ENCODE measurements around the gene GLTP.
"Not testable (repeated sequence)": the region's sequence is repeated elsewhere in the genome, so short reads cannot be mapped to it uniquely, and the experiment has no call there.

GLTP gene

DNA sequence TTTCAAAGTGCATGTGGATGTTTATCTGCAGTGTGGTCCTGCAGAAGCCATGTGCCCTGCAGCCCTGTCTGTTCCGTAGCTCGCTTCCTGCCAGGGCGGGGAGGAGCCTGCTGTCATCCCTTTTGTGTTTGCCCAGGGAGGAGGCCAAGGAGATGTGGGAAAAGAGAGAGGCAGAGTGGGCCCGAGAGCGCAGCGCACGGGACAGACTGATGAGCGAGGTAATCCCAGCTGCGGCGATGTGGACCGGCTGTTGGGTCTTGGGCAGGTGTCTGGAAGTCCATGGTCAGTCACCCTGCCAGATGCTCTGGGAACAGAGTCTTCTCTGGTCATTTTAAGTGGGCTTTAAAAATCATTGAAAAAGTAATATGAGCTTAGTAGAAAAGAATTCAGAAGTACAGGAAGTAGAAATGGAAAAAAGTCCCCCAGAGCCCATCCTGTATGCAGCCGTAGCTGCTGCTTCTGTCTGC, 32.5 kb upstream of the GLTP start:
- H3K27me3 ChIP-seq = no peaks in the 10 kb centered on the region
- no peak overlapping the region for H3K4me3 ChIP-seq
- H4K20me1 ChIP-seq = peaks cover 0 to 32% (median 6%) of the 10 kb centered on the region in 11 experiments; a peak in 7 of 22 replicates
- no peak overlapping the region; a peak in 1 of 22 replicates for H3K27ac ChIP-seq
- no peak overlapping the region for H3K4me2 ChIP-seq
- H3K4me1 ChIP-seq = no peaks in the 10 kb centered on the region
- TF ChIP-seq Cebpa-rat (IDR thresholded peaks at IDR 0.05) = no peak
- peaks cover 98 to 100% (median 100%) of the 10 kb centered on the region in 11 experiments for H3K36me3 ChIP-seq
- H3K9ac ChIP-seq = no peak overlapping the region
- no peaks in the 10 kb centered on the region for H3K9me3 ChIP-seq (replicated peaks in 1 of 11)

DNA sequence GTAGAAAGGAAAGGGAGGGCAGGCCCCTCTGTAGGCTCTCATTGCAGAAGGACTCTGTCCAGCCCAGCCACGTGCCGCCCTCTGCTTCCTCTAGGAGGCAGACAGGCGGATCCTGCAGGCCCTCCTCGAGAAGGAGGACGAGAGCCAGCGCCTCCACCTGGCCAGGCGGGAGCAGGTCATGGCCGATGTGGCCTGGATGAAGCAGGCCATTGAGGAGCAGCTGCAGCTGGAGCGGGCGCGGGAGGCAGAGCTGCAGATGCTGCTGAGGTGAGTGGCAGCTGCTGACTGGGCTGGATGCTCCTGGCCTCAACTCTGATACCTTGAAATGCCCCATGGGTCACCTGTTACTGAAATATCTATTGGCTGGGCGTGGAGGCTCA, 30.6 kb upstream of the GLTP start:
- Histone ChIP-seq H3K4me3 (no peak overlapping the region), H3K9me3 (replicated peaks in 1 of 11) (no peaks in the 10 kb centered on the region), H3K4me2 (no peak overlapping the region), H3K36me3 (peaks cover 98 to 100% (median 100%) of the 10 kb centered on the region in 11 experiments), H4K20me1 (peaks cover 0 to 39% (median 5%) of the 10 kb centered on the region in 11 experiments; a peak in 7 of 22 replicates), H3K27ac (no peak overlapping the region), H3K9ac (no peak overlapping the region), H3K4me1 (no peaks in the 10 kb centered on the region), H3K27me3 (no peaks in the 10 kb centered on the region)
- no peak for TF ChIP-seq Cebpa-rat (IDR thresholded peaks at IDR 0.05)

DNA sequence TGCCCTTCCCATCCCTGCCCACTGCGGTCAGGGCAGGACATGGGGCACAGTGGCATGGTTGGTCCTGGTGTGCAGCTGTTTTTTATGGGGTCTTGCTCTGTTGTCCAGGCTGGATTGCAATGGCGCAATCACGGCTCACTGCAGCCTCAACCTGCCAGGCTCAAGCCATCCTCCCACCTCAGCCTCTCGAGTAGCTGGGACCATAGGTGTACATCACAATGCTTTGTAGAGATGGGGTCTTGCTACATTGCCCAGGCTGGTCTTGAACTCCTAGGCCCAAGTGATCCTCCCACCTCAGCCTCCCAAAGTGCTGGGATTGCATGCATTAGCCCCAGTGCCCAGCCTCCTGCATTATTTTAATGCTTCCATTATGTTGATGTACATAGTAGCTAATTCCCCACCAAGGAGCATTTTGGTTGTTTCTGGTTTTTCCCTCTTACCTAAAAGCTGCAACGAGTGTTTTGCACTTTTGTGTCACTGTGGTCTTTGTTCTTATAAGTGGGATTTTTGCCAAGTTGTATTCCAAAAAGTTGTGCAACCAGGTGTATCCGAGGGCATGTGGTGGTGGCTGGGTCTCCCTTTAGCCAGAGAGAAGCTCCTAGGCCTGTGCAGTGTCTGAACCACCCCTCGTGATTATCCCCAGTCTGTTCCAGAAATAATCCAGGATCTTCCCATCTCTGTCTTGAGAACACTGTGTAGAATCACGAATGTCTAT, 30.1 kb upstream of the GLTP start:
- H3K4me3 ChIP-seq = no peak overlapping the region
- peaks cover 98 to 100% (median 100%) of the 10 kb centered on the region in 11 experiments for H3K36me3 ChIP-seq
- H3K4me2 ChIP-seq = no peak overlapping the region
- H3K27ac ChIP-seq = no peak overlapping the region
- no peak; a peak in 1 of 22 replicates for TF ChIP-seq Cebpa-rat (IDR thresholded peaks at IDR 0.05)
- no peaks in the 10 kb centered on the region for H3K4me1 ChIP-seq
- H4K20me1 ChIP-seq = peaks cover 0 to 36% (median 5%) of the 10 kb centered on the region in 11 experiments; a peak in 7 of 22 replicates
- no peak overlapping the region for H3K9ac ChIP-seq
- H3K9me3 ChIP-seq (replicated peaks in 1 of 11) = no peaks in the 10 kb centered on the region
- H3K27me3 ChIP-seq = no peaks in the 10 kb centered on the region

DNA sequence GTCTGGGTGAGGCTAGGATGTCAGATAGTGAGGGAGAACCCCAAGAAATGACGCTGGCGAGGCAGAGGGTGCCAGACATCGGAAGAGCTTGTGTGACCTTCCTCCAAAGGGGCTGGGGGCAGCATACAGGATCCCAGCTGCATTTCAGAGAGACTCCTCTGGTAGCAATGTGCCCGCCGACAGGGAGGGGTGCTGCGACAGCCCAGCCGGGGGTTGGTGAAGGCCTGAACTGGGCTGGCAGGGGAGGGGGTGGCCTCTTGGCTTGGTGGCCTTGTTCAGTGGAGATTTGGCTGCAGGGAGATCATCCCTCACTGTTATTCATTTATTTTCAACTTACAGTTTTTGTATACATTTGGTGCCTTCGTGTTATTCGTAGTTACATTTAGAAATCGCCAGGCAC, 25.0 kb upstream of the GLTP start:
- no peak for TF ChIP-seq Cebpa-rat (IDR thresholded peaks at IDR 0.05)
- Histone ChIP-seq H3K9ac (no peak overlapping the region), H3K27ac (no peak overlapping the region), H3K4me3 (no peak overlapping the region), H3K4me2 (no peak overlapping the region), H3K4me1 (peaks cover 9 to 18% (median 14%) of the 10 kb centered on the region in 10 experiments; a peak in 19 of 20 replicates), H4K20me1 (peaks cover 0 to 19% (median 3%) of the 10 kb centered on the region in 11 experiments; a peak in 7 of 22 replicates), H3K36me3 (peaks cover 76 to 88% (median 79%) of the 10 kb centered on the region in 11 experiments), H3K27me3 (no peaks in the 10 kb centered on the region), H3K9me3 (replicated peaks in 1 of 11) (no peaks in the 10 kb centered on the region)

DNA sequence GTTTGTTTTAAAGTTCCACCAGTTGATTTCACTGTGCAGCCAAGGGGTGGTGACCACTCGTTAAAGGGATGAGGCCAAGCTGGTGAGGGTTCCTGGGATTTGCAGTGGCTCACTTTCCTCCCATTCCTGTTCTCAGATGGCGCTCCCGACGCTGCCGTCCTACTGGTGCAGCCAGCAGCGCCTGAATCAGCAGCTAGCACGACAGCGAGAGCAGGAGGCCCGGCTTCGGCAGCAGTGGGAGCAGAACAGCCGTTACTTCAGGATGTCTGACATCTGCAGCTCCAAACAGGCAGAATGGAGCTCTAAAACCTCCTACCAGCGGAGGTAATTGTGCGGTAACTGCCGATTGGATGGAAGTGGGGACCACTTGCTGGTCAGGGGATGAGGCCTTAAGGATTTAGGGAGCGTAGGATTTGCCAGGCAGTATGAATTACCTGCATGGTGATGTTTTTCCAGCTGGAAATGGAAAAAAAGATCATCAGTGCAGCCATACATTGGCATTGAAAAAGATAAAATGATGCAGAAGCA, 22.6 kb upstream of the GLTP start:
- peaks cover 0 to 19% (median 3%) of the 10 kb centered on the region in 11 experiments; a peak in 7 of 22 replicates for H4K20me1 ChIP-seq
- peaks cover 17 to 30% (median 22%) of the 10 kb centered on the region in 10 experiments for H3K4me1 ChIP-seq
- no peaks in the 10 kb centered on the region for H3K27me3 ChIP-seq
- H3K9me3 ChIP-seq (replicated peaks in 1 of 11) = no peaks in the 10 kb centered on the region
- H3K27ac ChIP-seq = no peak overlapping the region
- no peak overlapping the region for H3K4me3 ChIP-seq
- peaks cover 53 to 65% (median 56%) of the 10 kb centered on the region in 11 experiments for H3K36me3 ChIP-seq
- peak overlapping the region in 4 of 11 experiments; percentile 13 to 93 (median 64); a peak in 4 of 22 replicates for H3K9ac ChIP-seq
- no peak for TF ChIP-seq Cebpa-rat (IDR thresholded peaks at IDR 0.05)
- no peak overlapping the region for H3K4me2 ChIP-seq

DNA sequence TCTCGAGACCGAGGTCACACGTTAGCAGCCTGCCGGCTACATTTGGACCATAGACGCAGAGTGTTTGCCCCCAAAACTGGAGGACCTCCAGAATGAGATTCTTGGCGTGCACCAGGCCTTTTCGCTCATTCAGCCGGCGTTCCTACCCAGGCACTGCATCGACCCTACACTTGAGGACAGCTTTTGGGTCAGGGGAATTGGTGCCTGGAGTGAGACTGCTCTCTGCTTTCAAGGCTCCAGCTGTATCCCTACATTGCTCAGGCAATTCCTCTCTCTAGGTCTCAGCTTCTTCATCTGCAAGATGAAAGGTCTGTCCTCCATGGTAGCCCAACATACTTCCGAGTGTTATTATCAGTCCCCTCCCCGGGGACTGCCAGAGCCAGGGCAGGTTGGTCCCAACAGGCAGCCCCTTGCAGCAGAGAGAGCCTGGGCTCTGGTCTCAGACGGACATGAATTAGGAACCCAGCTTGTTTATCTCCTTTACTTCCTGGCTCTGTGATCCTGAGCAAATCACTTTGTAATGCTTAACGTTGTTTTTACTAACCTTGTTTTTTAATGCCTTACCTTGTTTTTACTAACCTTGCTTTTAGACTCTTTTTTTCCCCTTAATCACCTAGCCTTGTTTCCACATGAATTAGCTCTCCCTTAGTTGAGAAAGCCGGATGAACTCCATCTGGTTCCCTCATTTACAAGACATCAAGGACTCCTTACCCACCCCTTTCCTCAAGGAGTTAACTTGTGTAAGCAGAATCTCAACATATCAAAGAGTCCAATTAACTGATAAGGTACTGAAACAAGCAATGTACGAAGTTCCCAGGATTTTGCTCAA, 20.6 kb upstream of the GLTP start:
- TF ChIP-seq Cebpa-rat (IDR thresholded peaks at IDR 0.05) = no peak
- Histone ChIP-seq H3K4me1 (peaks cover 17 to 30% (median 22%) of the 10 kb centered on the region in 10 experiments), H3K4me2 (peak overlapping the region; percentile 90 to 97 (median 95)), H3K27ac (peak overlapping the region; percentile 75 to 92 (median 89)), H3K9me3 (replicated peaks in 1 of 11) (no peaks in the 10 kb centered on the region), H3K36me3 (peaks cover 33 to 45% (median 36%) of the 10 kb centered on the region in 11 experiments), H4K20me1 (peaks cover 0 to 19% (median 0%) of the 10 kb centered on the region in 11 experiments; a peak in 7 of 22 replicates), H3K27me3 (no peaks in the 10 kb centered on the region), H3K9ac (peak overlapping the region; percentile 87 to 93 (median 90)), H3K4me3 (peak overlapping the region; percentile 79 to 88 (median 80))

DNA sequence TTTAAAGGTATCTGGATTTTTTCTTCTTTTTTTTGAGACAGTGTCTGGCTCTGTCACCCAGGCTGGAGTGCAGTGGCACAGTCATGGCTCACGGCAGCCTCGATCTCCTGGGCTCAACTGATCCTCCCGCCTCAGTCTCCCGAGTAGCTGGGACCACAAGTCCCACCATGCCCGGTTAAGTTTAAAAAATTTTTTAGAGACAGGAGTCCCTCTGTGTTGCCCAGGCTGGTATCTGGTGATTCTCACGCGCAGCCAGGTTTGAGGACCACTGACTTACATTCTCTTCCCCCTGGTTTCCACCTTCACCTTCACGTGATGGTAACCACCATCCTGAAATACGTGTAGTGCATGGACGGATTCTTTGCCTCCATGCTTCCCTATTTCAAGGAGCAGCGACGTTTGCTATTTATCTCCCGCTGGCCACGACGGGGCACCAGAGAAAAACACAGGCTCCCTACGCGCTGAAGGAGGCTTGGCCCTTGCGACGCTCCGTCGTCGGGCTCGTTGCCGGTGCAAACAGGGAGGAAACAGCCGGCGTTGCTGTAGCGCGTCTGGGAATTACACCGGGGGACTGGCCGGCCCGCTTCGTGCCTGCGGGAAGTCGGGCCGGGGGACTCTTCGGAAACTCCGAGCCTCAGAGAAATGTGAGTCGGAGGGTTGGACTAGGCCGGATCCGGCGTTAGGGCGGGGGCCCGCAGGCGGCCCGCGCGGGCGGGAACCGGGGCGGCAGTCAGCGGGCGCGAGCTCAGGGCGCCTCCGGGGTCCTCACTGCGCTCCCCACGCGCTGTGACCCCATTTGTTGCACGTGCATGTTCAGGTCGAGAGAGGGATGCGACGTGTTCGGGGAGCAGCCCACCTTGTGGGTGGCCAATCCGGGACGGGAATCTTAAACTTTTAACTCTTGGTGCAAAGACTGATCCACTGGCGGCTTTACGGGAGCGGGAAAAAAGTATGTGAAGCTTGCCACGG, 19.7 kb upstream of the GLTP start, which contains the start of gene TCHP:
Gene TCHP (plus strand): TSS at position 492 of the 969 bp plus-strand sequence. CDS start 2,753 bp downstream, outside the sequence.
- peaks cover 17 to 30% (median 22%) of the 10 kb centered on the region in 10 experiments for H3K4me1 ChIP-seq
- H4K20me1 ChIP-seq = peaks cover 0 to 19% (median 0%) of the 10 kb centered on the region in 11 experiments; a peak in 5 of 22 replicates
- no peaks in the 10 kb centered on the region for H3K9me3 ChIP-seq (replicated peaks in 1 of 11)
- peaks cover 24 to 36% (median 27%) of the 10 kb centered on the region in 11 experiments for H3K36me3 ChIP-seq
- no peaks in the 10 kb centered on the region for H3K27me3 ChIP-seq
- H3K9ac ChIP-seq = peak within 1 kb of the TSS; percentile 87 to 93 (median 90)
- H3K4me3 ChIP-seq = peak within 1 kb of the TSS; percentile 79 to 88 (median 80)
- TF ChIP-seq Cebpa-rat (IDR thresholded peaks at IDR 0.05) = no peak
- H3K27ac ChIP-seq = peak within 1 kb of the TSS; percentile 75 to 92 (median 89)
- H3K4me2 ChIP-seq = peak within 1 kb of the TSS; percentile 90 to 97 (median 95)

DNA sequence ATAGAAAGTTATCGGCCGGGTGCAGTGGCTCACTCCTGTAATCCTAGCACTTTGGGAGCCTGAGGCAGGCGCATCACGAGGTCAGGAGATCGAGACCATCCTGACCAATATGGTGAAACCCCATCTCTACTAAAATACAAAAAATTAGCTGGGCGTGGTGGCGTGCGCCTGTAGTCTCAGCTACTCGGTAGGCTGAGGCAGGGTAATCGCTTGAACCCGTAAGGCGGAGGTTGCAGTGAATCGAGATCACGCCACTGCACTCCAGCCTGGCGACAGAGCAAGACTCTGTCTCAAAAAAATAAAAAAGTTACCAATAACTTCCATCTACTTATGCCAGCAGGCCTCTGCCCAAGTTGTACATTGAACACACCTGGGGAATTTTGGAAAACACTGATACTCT, 19.0 kb upstream of the GLTP start:
- peak overlapping the region; percentile 79 to 88 (median 80); a peak in 14 of 20 replicates for H3K4me3 ChIP-seq
- H3K4me2 ChIP-seq = peak overlapping the region; percentile 81 to 97 (median 93)
- peaks cover 0 to 19% (median 0%) of the 10 kb centered on the region in 11 experiments; a peak in 4 of 22 replicates for H4K20me1 ChIP-seq
- H3K9me3 ChIP-seq (replicated peaks in 1 of 11); H3K27me3 ChIP-seq: not testable (repeated sequence)
- H3K27ac ChIP-seq = peak overlapping the region; percentile 75 to 92 (median 89); a peak in 19 of 22 replicates
- peaks cover 16 to 29% (median 20%) of the 10 kb centered on the region in 11 experiments for H3K36me3 ChIP-seq
- H3K9ac ChIP-seq = peak overlapping the region; percentile 87 to 93 (median 90); a peak in 21 of 22 replicates
- peaks cover 17 to 30% (median 22%) of the 10 kb centered on the region in 10 experiments for H3K4me1 ChIP-seq
